HepG2 (cell line): ENCODE data around the gene C1R. TPM values are rescaled to one million over a fixed set of nuclear protein-coding genes. Genes with fewer than 3 reads are reported as not detected.

Source experiments
- ATAC-seq: fragments of 200-7000 bp; cut with Tn5 transposase; 3 replicates; pipeline ENCODE4 v1.9.1; 2020; ENCODE audit warnings: mild to moderate bottlenecking, moderate library complexity
- BruUV-seq: library from RNA; stranded (reverse); fragments of 400-500 nt; replicated peaks from 2 replicates; lab custom pipeline; 2021; lab: Mats Ljungman, UMichigan
- CTCF ChIA-PET: fragments of 300-600 bp; formaldehyde crosslinking; extraction: SDS; loops from one replicate; lab custom pipeline; 2021; ENCODE audit warnings: low total read pairs, inconsistent platforms, low intra/inter-chr PET ratio; lab: Yijun Ruan, JAX
- POLR2A ChIA-PET: fragments of 350-600 bp; sonication (Branson Sonifier 250); formaldehyde crosslinking; loops from one replicate; lab custom pipeline; 2020; ENCODE audit warnings: antibody characterized with exemption, inconsistent platforms; lab: Yijun Ruan, JAX
- DNase-seq: peaks from one replicate; pipeline ENCODE4 v3.0.0-alpha.2; 2015; ENCODE audit warnings: low spot score
- FAIRE-seq: peaks from 3 replicates; lab custom pipeline; 2011; peaks lifted over from hg19 to GRCh38; lab: Jason Lieb, UNC
- H2AFZ ChIP-seq: one replicate; pipeline ENCODE4 v1.6.1; 2011; ENCODE audit warnings: low read length, inconsistent platforms
- H3K27ac ChIP-seq: fragments of 300-600 bp; 3 replicates; pipeline ENCODE4 v1.8.0; 2011; ENCODE audit warnings: mixed run types, mild to moderate bottlenecking, mixed read lengths, low read length, inconsistent platforms; ENCODE audit not compliant: insufficient read depth; ENCODE audit errors: extremely low read length
- H3K27me3 ChIP-seq, 2 experiments: fragments of 200-600 bp in 1 of 2; 2 replicates in 1 of 2; 3 replicates in 1 of 2; pipeline versions ENCODE4 v1.6.0 to v1.8.0; 2011; ENCODE audit warnings: low read length in 2 of 2, mild to moderate bottlenecking in 2 of 2, moderate library complexity in 2 of 2, inconsistent platforms in 1 of 2; ENCODE audit not compliant: insufficient read depth in 2 of 2, control insufficient read depth in 1 of 2
- H3K36me3 ChIP-seq, 2 experiments: fragments of 200-600 bp in 1 of 2; replicated peaks in 1 of 2; 2 replicates in 1 of 2; 3 replicates in 1 of 2; pipeline versions ENCODE4 v1.5.1 to v1.8.0; 2011; ENCODE audit warnings: low read length in 2 of 2, inconsistent platforms in 1 of 2; ENCODE audit not compliant: insufficient read depth in 2 of 2, control insufficient read depth in 1 of 2
- H3K4me1 ChIP-seq: 2 replicates; pipeline ENCODE4 v1.5.1; 2012; ENCODE audit warnings: low read length, inconsistent platforms; ENCODE audit not compliant: insufficient read depth
- H3K4me2 ChIP-seq: 2 replicates; pipeline ENCODE4 v1.6.0; 2011; ENCODE audit warnings: low read depth, low read length, inconsistent platforms
- H3K4me3 ChIP-seq, 3 experiments: fragments of 200-600 bp in 1 of 3; sonication (generic), shearing (Covaris generic) in 1 of 3; replicated peaks in 1 of 3; 2 replicates each; pipeline ENCODE4 v1.5.1; 2011 to 2016; ENCODE audit warnings: low read length in 3 of 3, inconsistent platforms in 2 of 3, low read depth in 2 of 3, mild to moderate bottlenecking in 2 of 3, control low read depth in 1 of 3, mixed read lengths in 1 of 3; ENCODE audit not compliant: insufficient read depth in 1 of 3
- H3K79me2 ChIP-seq: one replicate; pipeline ENCODE4 v1.6.1; 2011; ENCODE audit warnings: low read length, inconsistent platforms; ENCODE audit not compliant: insufficient read depth
- H3K9ac ChIP-seq: 2 replicates; pipeline ENCODE4 v1.6.0; 2011; ENCODE audit warnings: mild to moderate bottlenecking, low read depth, low read length, inconsistent platforms; ENCODE audit not compliant: insufficient read depth
- H3K9me3 ChIP-seq: 2 replicates; pipeline ENCODE4 v1.5.1; 2012; ENCODE audit warnings: mild to moderate bottlenecking, low read length
- H4K20me1 ChIP-seq: 2 replicates; pipeline ENCODE4 v1.6.0; 2011; ENCODE audit warnings: inconsistent platforms, mild to moderate bottlenecking, low read length, moderate library complexity; ENCODE audit not compliant: insufficient read depth
- BRD4 ChIP-seq: sonication (generic); formaldehyde crosslinking; IDR thresholded peaks from 2 replicates; pipeline ENCODE4 v1.4.0; 2020; ENCODE audit warnings: missing genetic modification reagents
- DRAP1 ChIP-seq: IDR thresholded peaks from 2 replicates; pipeline ENCODE4 v1.6.1; 2016; ENCODE audit warnings: missing genetic modification reagents, missing compliant biosample characterization
- ELF1 ChIP-seq: sonication (generic); formaldehyde crosslinking; IDR thresholded peaks from 2 replicates; pipeline ENCODE4 v1.4.0; 2020; ENCODE audit warnings: missing genetic modification reagents
- HNF4G ChIP-seq, 2 experiments: sonication (generic) in 1 of 2; formaldehyde crosslinking in 1 of 2; IDR thresholded peaks; 2 replicates each; pipeline versions ENCODE4 v1.4.0 to v1.6.1; 2011 to 2020; ENCODE audit warnings: borderline replicate concordance in 2 of 2, low read depth in 2 of 2, mild to moderate bottlenecking in 2 of 2, low read length in 1 of 2, missing genetic modification reagents in 1 of 2, moderate library complexity in 1 of 2
- KAT7 ChIP-seq: IDR thresholded peaks from 2 replicates; pipeline ENCODE4 v1.6.1; 2018; ENCODE audit warnings: borderline replicate concordance, missing compliant biosample characterization
- KMT2B ChIP-seq: IDR thresholded peaks from 2 replicates; pipeline ENCODE4 v1.6.1; 2016; ENCODE audit warnings: missing genetic modification reagents, missing compliant biosample characterization
- MATR3 ChIP-seq: sonication (generic); formaldehyde crosslinking; IDR thresholded peaks from 2 replicates; pipeline ENCODE4 v1.4.0; 2020; ENCODE audit warnings: missing genetic modification reagents
- MYNN ChIP-seq: sonication (generic); formaldehyde crosslinking; IDR thresholded peaks from 2 replicates; pipeline ENCODE4 v1.4.0; 2020; ENCODE audit warnings: mild to moderate bottlenecking, low read depth, missing genetic modification reagents
- MYPOP ChIP-seq: sonication (generic); formaldehyde crosslinking; IDR thresholded peaks from 2 replicates; pipeline ENCODE4 v1.8.1; 2023; ENCODE audit warnings: mild to moderate bottlenecking, moderate library complexity, missing genetic modification reagents
- NONO ChIP-seq, 2 experiments: fragments of 450-650 bp in 1 of 2; sonication (generic) in 1 of 2; formaldehyde crosslinking in 1 of 2; IDR thresholded peaks in 1 of 2; conservative IDR thresholded peaks in 1 of 2; 2 replicates each; pipeline versions ENCODE4 v1.6.1 to v1.8.0; 2017 to 2022; ENCODE audit warnings: mild to moderate bottlenecking in 1 of 2, missing genetic modification reagents in 1 of 2, moderate library complexity in 1 of 2
- PHF20 ChIP-seq: sonication (generic); formaldehyde crosslinking; IDR thresholded peaks from 2 replicates; pipeline ENCODE4 v1.5.0; 2020; ENCODE audit warnings: mild to moderate bottlenecking, missing genetic modification reagents
- POLR2A ChIP-seq, 2 experiments: IDR thresholded peaks; 2 replicates each; pipeline ENCODE4 v1.6.1; 2011; ENCODE audit warnings: low read depth in 2 of 2, low read length in 2 of 2, mild to moderate bottlenecking in 1 of 2, moderate library complexity in 1 of 2; ENCODE audit not compliant: insufficient read depth in 1 of 2
- POLR2AphosphoS5 ChIP-seq: IDR thresholded peaks from 2 replicates; pipeline ENCODE4 v1.6.1; 2012; ENCODE audit warnings: low read depth, low read length
- TBX2 ChIP-seq: sonication (generic); formaldehyde crosslinking; IDR thresholded peaks from 2 replicates; pipeline ENCODE4 v1.5.0; 2020; ENCODE audit warnings: missing genetic modification reagents, mild to moderate bottlenecking, borderline replicate concordance
- THAP8 ChIP-seq: sonication (generic); formaldehyde crosslinking; IDR thresholded peaks from 2 replicates; pipeline ENCODE4 v1.5.1; 2020; ENCODE audit warnings: missing genetic modification reagents, mild to moderate bottlenecking, borderline replicate concordance
- ZFX ChIP-seq: sonication (generic); formaldehyde crosslinking; IDR thresholded peaks from 2 replicates; pipeline ENCODE4 v1.4.0; 2020; ENCODE audit warnings: mild to moderate bottlenecking, low read depth, missing genetic modification reagents, moderate library complexity
- ZNF17 ChIP-seq: sonication (generic); formaldehyde crosslinking; IDR thresholded peaks from 2 replicates; pipeline ENCODE4 v1.5.0; 2020; ENCODE audit warnings: mild to moderate bottlenecking, missing genetic modification reagents
- ZNF264 ChIP-seq: sonication (generic); formaldehyde crosslinking; IDR thresholded peaks from 2 replicates; pipeline ENCODE4 v1.4.0; 2020; ENCODE audit warnings: missing genetic modification reagents
- ZNF383 ChIP-seq: sonication (generic); formaldehyde crosslinking; IDR thresholded peaks from 2 replicates; pipeline ENCODE4 v1.4.0; 2020; ENCODE audit warnings: missing genetic modification reagents, mild to moderate bottlenecking, borderline replicate concordance
- ZNF740 ChIP-seq: sonication (generic); formaldehyde crosslinking; IDR thresholded peaks from 2 replicates; pipeline ENCODE4 v1.4.0; 2020; ENCODE audit warnings: missing genetic modification reagents
- ZSCAN30 ChIP-seq: sonication (generic); formaldehyde crosslinking; IDR thresholded peaks from 2 replicates; pipeline ENCODE4 v1.5.0; 2020; ENCODE audit warnings: mild to moderate bottlenecking, missing genetic modification reagents
- ZSCAN31 ChIP-seq: sonication (generic); formaldehyde crosslinking; IDR thresholded peaks from 2 replicates; pipeline ENCODE4 v1.5.0; 2020; ENCODE audit warnings: low read depth, mild to moderate bottlenecking, missing genetic modification reagents
- WGBS: methylation state at CpG from one replicate; pipeline ENCODE4 v1.1.6; 2017; ENCODE audit warnings: low lambda C conversion rate; 5-methylcytosine and 5-hydroxymethylcytosine counted together
- in situ Hi-C: cut with HindIII; loops from 2 replicates; pipeline ENCODE4 v1.10.0; 2017; ENCODE audit warnings: low pct_unique_long_range_greater_than_20kb; ENCODE audit not compliant: extremely low pct_ligation_motif_present
- intact Hi-C: fragments of 100-400 bp; cut with micrococcal nuclease; formaldehyde crosslinking; loops from one replicate; pipeline ENCODE4 v1.10.0; 2022; ENCODE audit not compliant: unreplicated experiment
- polyA plus RNA-seq, 8 experiments: library from polyadenylated mRNA; depleted of rRNA in 3 of 8; stranded (reverse) in 7 of 8; unstranded in 1 of 8; fragments of >200 nt; fragmentation: Illumina TruSeq in 4 of 8; extraction: Trizol in 4 of 8; gene quantifications; 2 replicates each; pipeline versions ENCODE4 v1.2.1 to v1.2.3, GENCODE V29; 2011 to 2016; ENCODE audit warnings: low read depth in 4 of 8, missing spikeins in 1 of 8, mixed read lengths in 1 of 8; ENCODE audit not compliant: insufficient read depth in 1 of 8
- total RNA-seq, 5 experiments: library from RNA; depleted of rRNA; stranded (reverse); fragments of >200 nt; fragmentation: Illumina TruSeq; extraction: Trizol; gene quantifications; 2 replicates each; pipeline ENCODE4 v1.2.3, GENCODE V29; 2016; ENCODE audit warnings: low read depth in 1 of 5

C1R gene
- total and polyA plus RNA-seq, 2 of the 13 experiments (the other 11 are each of a cell fraction or from before 2014, with no cell fraction given) = 3.5 to 6.5 TPM

- ATAC-seq (peak; percentile 12), DNase-seq (no peak), FAIRE-seq (peak; percentile 78)
- POLR2A ChIA-PET = interaction anchor here (1.0 to 3.5 kb wide), 10 partner anchors 10 to 185 kb away, joined by 3 to 25 read pairs (median 4); partner anchors contain the start of genes C12orf57, C1RL, C1S and RNU7-1
- in situ Hi-C loops (no loop called here), intact Hi-C loops (no loop called here)
- H3K27me3 ChIP-seq = no peaks in the 10 kb centered on the region; a peak in 1 of 5 replicates
- H3K9me3 ChIP-seq = no peaks in the 10 kb centered on the region
- H3K4me2 ChIP-seq = peak within 1 kb of the TSS; percentile 95
- no TSS peak for BruUV-seq
- 5% methylated on average over 6 of the region's 7 CpGs for WGBS
- peak within 1 kb of the TSS; percentile 92 for H3K27ac ChIP-seq
- H3K4me1 ChIP-seq = peaks cover 73% of the 10 kb centered on the region
- CTCF ChIA-PET = no interaction called here
- peaks cover 2 to 8% of the 10 kb centered on the region in 2 experiments; a peak in 2 of 5 replicates for H3K36me3 ChIP-seq
- H3K79me2 ChIP-seq = peaks cover 27% of the 10 kb centered on the region
- peak within 1 kb of the TSS; percentile 74 for H3K9ac ChIP-seq
- peak within 1 kb of the TSS; percentile 76 to 92 (median 88) for H3K4me3 ChIP-seq
- peaks cover 12% of the 10 kb centered on the region for H4K20me1 ChIP-seq
- H2AFZ ChIP-seq = no peak within 1 kb of the TSS
- TF ChIP-seq TBX2 (CRISPR knock-in tag) = peak; percentile 38; the same call in 1 of the 2 replicates
- no peak for TF ChIP-seq ZSCAN30 (CRISPR knock-in tag)
- no peak; the same call in 1 of the 2 replicates for TF ChIP-seq ZSCAN31 (CRISPR knock-in tag)
- TF ChIP-seq MATR3 (CRISPR knock-in tag) = no peak
- 0 out of 2 replicates have a peak, but pooled peaks have one; percentile 36 for TF ChIP-seq THAP8
- TF ChIP-seq ZNF383 = no peak
- no peak for TF ChIP-seq NONO (IDR thresholded peaks at IDR 0.05)
- TF ChIP-seq NONO (CRISPR knock-in tag; conservative IDR thresholded peaks at IDR 0.05) = 0 out of 2 replicates have a peak, but pooled peaks have one; percentile 6
- TF ChIP-seq KMT2B (CRISPR knock-in tag) = 0 out of 2 replicates have a peak, but pooled peaks have one; percentile 7
- peak; percentile 40; the same call in 1 of the 2 replicates for TF ChIP-seq POLR2AphosphoS5
- TF ChIP-seq HNF4G (IDR thresholded peaks at IDR 0.05; ENCODE audit: borderline replicate concordance, low read depth, low read length) = no peak
- TF ChIP-seq HNF4G (CRISPR knock-in tag; IDR thresholded peaks at IDR 0.05; ENCODE audit: borderline replicate concordance, low read depth) = 0 out of 2 replicates have a peak, but pooled peaks have one; percentile 61
- peak; percentile 73; the same call in 1 of the 2 replicates for TF ChIP-seq BRD4
- 0 out of 2 replicates have a peak, but pooled peaks have one; percentile 20 for TF ChIP-seq ZNF740 (CRISPR knock-in tag)
- 0 out of 2 replicates have a peak, but pooled peaks have one; percentile 9 for TF ChIP-seq ELF1 (CRISPR knock-in tag)
- TF ChIP-seq PHF20 (CRISPR knock-in tag) = no peak
- TF ChIP-seq ZNF17 = no peak
- peak in 1 of 2 experiments; percentile 58; a peak in 3 of 4 replicates for TF ChIP-seq POLR2A (IDR thresholded peaks at IDR 0.05; ENCODE audit: insufficient read depth in 1 of 2, low read depth in 2 of 2, low read length in 2 of 2)
- 0 out of 2 replicates have a peak, but pooled peaks have one; percentile 28 for TF ChIP-seq MYPOP (CRISPR knock-in tag)
- TF ChIP-seq ZNF264 = no peak
- TF ChIP-seq DRAP1 = 0 out of 2 replicates have a peak, but pooled peaks have one; percentile 7
- peak; percentile 1; the same call in 1 of the 2 replicates for TF ChIP-seq ZFX (CRISPR knock-in tag)
- TF ChIP-seq KAT7 = no peak
- TF ChIP-seq MYNN (CRISPR knock-in tag) = peak; percentile 99
Measured at GRCh38 chr12:7128681-7129286, 36.5 kb upstream of the C1R start, which contains the start of gene RBP5. RBP5 (minus strand) TSS chr12:7128889; CDS start chr12:7128775, 114 bp downstream.
